H1 (cell line): ENCODE measurements around the gene TRAPPC5. TPM values are rescaled to one million over a fixed set of nuclear protein-coding genes. Genes with fewer than 3 reads are reported as not detected.

Experiments used
- CTCF ChIA-PET: fragments of 300-600 bp; sonication (Branson Sonifier 250); formaldehyde crosslinking; loops from one replicate; lab custom pipeline; 2021; ENCODE audit not compliant: partially characterized antibody; lab: Charles Lee
- POLR2A ChIA-PET: fragments of 300-600 bp; sonication (Branson Sonifier 250); formaldehyde crosslinking; loops from one replicate; lab custom pipeline; 2021; ENCODE audit warnings: inconsistent platforms; ENCODE audit not compliant: partially characterized antibody; lab: Charles Lee
- DNase-seq, 2 experiments: peaks; one replicate each; pipeline versions ENCODE4 v3.0.0 to v3.0.0-alpha.2; 2010 to 2022; ENCODE audit warnings: low spot score in 2 of 2, low read depth in 1 of 2, mixed read lengths in 1 of 2
- FAIRE-seq: peaks from 2 replicates; lab custom pipeline; 2011; peaks lifted over from hg19 to GRCh38; lab: Jason Lieb, UNC
- H2AFZ ChIP-seq: 2 replicates; pipeline ENCODE4 v1.8.1; 2012; ENCODE audit warnings: low read length, inconsistent platforms
- H2AK5ac ChIP-seq: 2 replicates; pipeline ENCODE4 v1.6.1; 2013; ENCODE audit warnings: low read depth, low read length
- H2BK120ac ChIP-seq: replicated peaks from 2 replicates; pipeline ENCODE3; 2013; ENCODE audit warnings: low read depth, low read length, inconsistent platforms
- H2BK12ac ChIP-seq: 2 replicates; pipeline ENCODE4 v1.6.1; 2013; ENCODE audit warnings: low read depth, low read length
- H2BK15ac ChIP-seq: 2 replicates; pipeline ENCODE4 v1.6.1; 2013; ENCODE audit warnings: low read length
- H2BK20ac ChIP-seq: 2 replicates; pipeline ENCODE4 v1.6.1; 2013; ENCODE audit warnings: low read length
- H2BK5ac ChIP-seq: 2 replicates; pipeline ENCODE4 v1.6.1; 2013; ENCODE audit warnings: low read depth, low read length
- H3K14ac ChIP-seq: 2 replicates; pipeline ENCODE4 v1.6.1; 2013; ENCODE audit warnings: inconsistent platforms; ENCODE audit not compliant: insufficient read length
- H3K18ac ChIP-seq: 2 replicates; pipeline ENCODE4 v1.6.1; 2013; ENCODE audit warnings: low read length; ENCODE audit errors: extremely low read depth
- H3K23ac ChIP-seq: 2 replicates; pipeline ENCODE4 v1.6.1; 2013; ENCODE audit warnings: inconsistent platforms; ENCODE audit not compliant: insufficient read length
- H3K23me2 ChIP-seq: 2 replicates; pipeline ENCODE4 v1.6.1; 2013; ENCODE audit warnings: low read depth, low read length
- H3K27ac ChIP-seq: 2 replicates; pipeline ENCODE4 v1.6.1; 2011; ENCODE audit warnings: low read depth, low read length, inconsistent platforms
- H3K27me3 ChIP-seq, 4 experiments: replicated peaks in 1 of 4; 1 replicate in 1 of 4; 2 replicates in 3 of 4; pipeline versions ENCODE4 v1.6.1 to v1.8.1; 2011 to 2013; ENCODE audit warnings: low read length in 3 of 4, mild to moderate bottlenecking in 3 of 4, inconsistent platforms in 2 of 4, mixed read lengths in 2 of 4, moderate library complexity in 1 of 4; ENCODE audit not compliant: control insufficient read depth in 3 of 4, insufficient read depth in 3 of 4; ENCODE audit errors: extremely low read depth in 1 of 4
- H3K36me3 ChIP-seq, 4 experiments: 2 replicates each; pipeline versions ENCODE4 v1.6.1 to v1.8.1; 2011 to 2013; ENCODE audit warnings: mild to moderate bottlenecking in 4 of 4, low read length in 3 of 4, moderate library complexity in 2 of 4, control low read depth in 1 of 4, inconsistent platforms in 1 of 4; ENCODE audit not compliant: insufficient read depth in 4 of 4, control insufficient read depth in 2 of 4
- H3K4ac ChIP-seq: replicated peaks from 2 replicates; pipeline ENCODE3; 2013; ENCODE audit warnings: low read length, low read depth, mixed read lengths, inconsistent platforms; ENCODE audit not compliant: insufficient read length
- H3K4me1 ChIP-seq, 4 experiments: replicated peaks in 1 of 4; 1 replicate in 1 of 4; 2 replicates in 3 of 4; pipeline versions ENCODE4 v1.6.1 to v1.8.1; 2011 to 2013; ENCODE audit warnings: low read length in 3 of 4, inconsistent platforms in 2 of 4, mixed read lengths in 1 of 4; ENCODE audit not compliant: insufficient read depth in 4 of 4, control insufficient read depth in 3 of 4
- H3K4me2 ChIP-seq, 2 experiments: 2 replicates each; pipeline versions ENCODE4 v1.6.1 to v1.8.1; 2011 to 2013; ENCODE audit warnings: low read depth in 2 of 2, low read length in 2 of 2, control low read depth in 1 of 2, inconsistent platforms in 1 of 2, mild to moderate bottlenecking in 1 of 2; ENCODE audit not compliant: insufficient read depth in 1 of 2
- H3K4me3 ChIP-seq, 4 experiments: fragments of 200-600, 300-600 bp in 1 of 4; sonication (generic), shearing (Covaris generic), sonication (Bioruptor Twin) in 1 of 4; 2 replicates each; pipeline versions ENCODE4 v1.5.1 to v1.8.1; 2011 to 2016; ENCODE audit warnings: low read length in 4 of 4, low read depth in 3 of 4, control low read depth in 2 of 4, inconsistent platforms in 2 of 4, mild to moderate bottlenecking in 2 of 4, mixed read lengths in 1 of 4, moderate library complexity in 1 of 4; ENCODE audit not compliant: insufficient read depth in 2 of 4; ENCODE audit errors: extremely low read depth in 1 of 4
- H3K56ac ChIP-seq: replicated peaks from 2 replicates; pipeline ENCODE3; 2013; ENCODE audit warnings: low read depth, mild to moderate bottlenecking, mixed read lengths, low read length, inconsistent platforms; ENCODE audit not compliant: insufficient read length
- H3K79me1 ChIP-seq: 2 replicates; pipeline ENCODE4 v1.6.1; 2013; ENCODE audit warnings: low read depth, low read length, control low read depth
- H3K79me2 ChIP-seq, 2 experiments: 2 replicates each; pipeline versions ENCODE4 v1.6.1 to v1.8.1; 2012 to 2013; ENCODE audit warnings: low read length in 2 of 2, mild to moderate bottlenecking in 2 of 2, inconsistent platforms in 1 of 2; ENCODE audit not compliant: insufficient read depth in 2 of 2, control insufficient read depth in 1 of 2
- H3K9ac ChIP-seq, 4 experiments: replicated peaks in 1 of 4; 1 replicate in 1 of 4; 2 replicates in 3 of 4; pipeline versions ENCODE4 v1.6.1 to v1.8.1; 2011 to 2013; ENCODE audit warnings: low read depth in 3 of 4, low read length in 3 of 4, control low read depth in 2 of 4, mild to moderate bottlenecking in 2 of 4, moderate library complexity in 2 of 4, inconsistent platforms in 1 of 4; ENCODE audit errors: extremely low read depth in 1 of 4
- H3K9me3 ChIP-seq, 2 experiments: 2 replicates each; pipeline versions ENCODE4 v1.6.1 to v1.8.1; 2012 to 2013; ENCODE audit warnings: mild to moderate bottlenecking in 2 of 2, moderate library complexity in 2 of 2, control low read depth in 1 of 2, inconsistent platforms in 1 of 2, low read depth in 1 of 2, low read length in 1 of 2, mixed read lengths in 1 of 2; ENCODE audit not compliant: insufficient read depth in 2 of 2
- H4K20me1 ChIP-seq, 2 experiments: replicated peaks in 1 of 2; 2 replicates each; pipeline versions ENCODE3 to v1.8.1; 2011 to 2013; ENCODE audit warnings: inconsistent platforms in 2 of 2, low read length in 2 of 2, mild to moderate bottlenecking in 1 of 2; ENCODE audit not compliant: insufficient read depth in 2 of 2, control insufficient read depth in 1 of 2
- H4K5ac ChIP-seq: 2 replicates; pipeline ENCODE4 v1.6.1; 2013; ENCODE audit warnings: low read length, low read depth, mixed read lengths, inconsistent platforms; ENCODE audit not compliant: insufficient read length
- H4K8ac ChIP-seq: 2 replicates; pipeline ENCODE4 v1.8.0; 2013; ENCODE audit warnings: mild to moderate bottlenecking, moderate library complexity, low read length, inconsistent platforms; ENCODE audit not compliant: insufficient read depth; ENCODE audit errors: extremely low read depth
- H4K91ac ChIP-seq: replicated peaks from 2 replicates; pipeline ENCODE3; 2013; ENCODE audit warnings: low read length, mixed read lengths, inconsistent platforms; ENCODE audit not compliant: insufficient read length
- HDAC2 ChIP-seq, 2 experiments: fragments of 300-600 bp in 1 of 2; sonication (generic) in 1 of 2; IDR thresholded peaks; 2 replicates each; pipeline ENCODE4 v1.6.1; 2011 to 2012; ENCODE audit warnings: low read depth in 2 of 2, low read length in 2 of 2, mild to moderate bottlenecking in 2 of 2, moderate library complexity in 2 of 2, borderline replicate concordance in 1 of 2, inconsistent platforms in 1 of 2
- KDM1A ChIP-seq: fragments of 200-600, 300-600 bp; sonication (generic); IDR thresholded peaks from 2 replicates; pipeline ENCODE4 v1.7.1; 2016; ENCODE audit warnings: mild to moderate bottlenecking, low read length, borderline replicate concordance
- WGBS, 2 experiments: shearing (Covaris generic) in 1 of 2; methylation state at CpG; one replicate each; pipeline versions ENCODE4 v1.1.6 to v1.1.7; 2013 to 2015; ENCODE audit warnings: low lambda C conversion rate in 2 of 2, mixed read lengths in 2 of 2, inconsistent platforms in 1 of 2, low coverage in 1 of 2, missing lambda C conversion rate in 1 of 2; ENCODE audit not compliant: insufficient replicate concordance in 2 of 2, insufficient coverage in 1 of 2, insufficient read length in 1 of 2; ENCODE audit errors: extremely low coverage in 1 of 2, missing lambda C conversion rate in 1 of 2; 5-methylcytosine and 5-hydroxymethylcytosine counted together
- polyA plus RNA-seq, 7 experiments: library from polyadenylated mRNA; depleted of rRNA in 3 of 7; stranded (reverse) in 5 of 7; unstranded in 2 of 7; fragments of >200 nt in 5 of 7; fragments of 200-250 nt in 2 of 7; gene quantifications; 1 replicate in 5 of 7; 2 replicates in 1 of 7; 4 replicates in 1 of 7; pipeline versions ENCODE4 v1.2.1 to v1.2.3, GENCODE V29; 2011 to 2013; ENCODE audit warnings: missing spikeins in 2 of 7, mixed read lengths in 2 of 7
- total RNA-seq: library from RNA; stranded (reverse); fragmentation: NEBNext Ultra II Directional; extraction: Animal tissue kit (Norgen Biotek cat#: 25700); gene quantifications from 2 replicates; pipeline ENCODE4 v1.2.1, GENCODE V29; 2021

TRAPPC5 gene
- total and polyA plus RNA-seq, 2 of the 8 experiments (the other 6 are each of a cell fraction or from before 2014, with no cell fraction given): 109 to 120 TPM

GRCh38 chr19:7704280-7705060, 23.8 kb downstream of the TRAPPC5 start:
- peak overlapping the region; percentile 40 for H4K91ac ChIP-seq
- H3K18ac ChIP-seq: no peak overlapping the region
- no peak for FAIRE-seq
- TF ChIP-seq HDAC2 (IDR thresholded peaks at IDR 0.05; ENCODE audit: borderline replicate concordance in 1 of 2, low read depth in 2 of 2, low read length in 2 of 2) (no peak), KDM1A (peak; percentile 91)
- no peaks in the 10 kb centered on the region for H4K20me1 ChIP-seq
- H3K23me2 ChIP-seq: 0 out of 2 replicates have a peak, but pooled peaks cover 1% of the 10 kb centered on the region
- H3K4me2 ChIP-seq: no peak overlapping the region
- H4K8ac ChIP-seq: 0 out of 2 replicates have a peak overlapping the region, but pooled peaks have one; percentile 25
- H3K27ac ChIP-seq: no peak overlapping the region
- H2BK15ac ChIP-seq: 0 out of 2 replicates have a peak overlapping the region, but pooled peaks have one; percentile 16
- H3K36me3 ChIP-seq: no peaks in the 10 kb centered on the region
- H3K79me2 ChIP-seq: no peaks in the 10 kb centered on the region
- H3K23ac ChIP-seq: no peak overlapping the region
- no peak overlapping the region for H4K5ac ChIP-seq
- H2BK12ac ChIP-seq: no peak overlapping the region
- H3K27me3 ChIP-seq: no peaks in the 10 kb centered on the region; a peak in 1 of 7 replicates
- no peak overlapping the region for H2AFZ ChIP-seq
- no peak overlapping the region for H2BK20ac ChIP-seq
- WGBS, 2 experiments: 89% methylated on average over 6 of the region's 6 CpGs; no CpG with 5 or more reads in 1 of the 2 experiments
- CTCF ChIA-PET: no interaction called here
- H2BK120ac ChIP-seq: no peak overlapping the region
- H2AK5ac ChIP-seq: 0 out of 2 replicates have a peak overlapping the region, but pooled peaks have one; percentile 24
- no peak for DNase-seq
- no peak overlapping the region for H3K9ac ChIP-seq
- no peak overlapping the region for H3K4me3 ChIP-seq
- no peak overlapping the region for H2BK5ac ChIP-seq
- no peak overlapping the region for H3K14ac ChIP-seq
- H3K79me1 ChIP-seq: no peaks in the 10 kb centered on the region
- H3K9me3 ChIP-seq: no peaks in the 10 kb centered on the region
- no peak overlapping the region for H3K4ac ChIP-seq
- POLR2A ChIA-PET: interaction anchor here (0.7 to 1.0 kb wide), 2 partner anchors 18 to 806 kb away, joined by 3 read pairs; no protein-coding TSS in a partner anchor
- no peak overlapping the region for H3K56ac ChIP-seq
- no peaks in the 10 kb centered on the region; a peak in 1 of 7 replicates for H3K4me1 ChIP-seq
